Embryonic facial prominence (tissue), 1 donor: ENCODE measurements around the gene OSBPL5.

Experiments
- DNase-seq: peaks from one replicate; pipeline ENCODE4 v3.0.0-alpha.2; 2016; ENCODE audit errors: extremely low spot score

OSBPL5 gene

DNA sequence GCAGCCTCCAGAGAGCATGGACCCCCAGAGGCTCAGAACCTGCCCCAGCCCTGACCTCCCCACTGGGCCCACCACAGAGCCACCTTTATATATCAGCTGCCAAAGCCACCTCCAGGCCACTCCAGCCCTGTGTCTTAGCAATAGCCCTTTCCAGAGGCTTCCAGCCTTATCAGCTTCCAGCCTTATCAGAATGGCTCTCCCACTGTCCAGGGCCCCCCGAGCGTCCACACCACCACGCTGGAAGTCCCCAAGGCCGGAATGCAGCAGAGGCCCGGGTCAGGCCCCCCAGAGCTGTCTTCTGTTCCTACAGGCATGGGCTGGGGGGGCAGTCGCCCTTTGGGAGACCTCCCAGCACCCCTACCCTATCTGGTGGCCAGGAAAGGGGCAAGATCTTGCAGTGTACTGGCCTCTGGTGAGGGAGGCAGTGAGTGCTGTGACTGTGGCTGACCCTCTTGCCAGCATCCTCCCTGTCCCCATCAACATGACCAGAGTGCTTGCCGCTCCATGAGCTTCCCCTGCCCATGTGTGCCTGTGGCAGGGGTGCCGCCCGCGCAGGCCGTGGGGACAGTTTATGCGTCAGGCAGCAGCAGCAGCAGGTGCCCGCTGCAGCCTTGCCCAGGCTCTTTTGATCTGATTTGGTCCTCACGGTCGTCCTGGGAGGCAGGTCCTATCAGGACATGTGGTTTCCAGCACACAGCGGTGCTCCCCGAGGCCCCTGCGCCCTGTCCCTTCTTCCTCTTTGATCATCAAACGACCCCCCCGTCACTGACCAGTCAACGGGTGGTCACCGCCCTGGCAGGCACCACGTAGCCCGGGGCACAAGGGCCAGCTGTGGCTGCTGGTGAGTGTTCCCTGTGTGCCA, 15.9 kb downstream of the OSBPL5 start:
- no peak for DNase-seq

GRCh38 chr11:3148255-3148989, 16.7 kb downstream of the OSBPL5 start:
- DNase-seq = no peak

GRCh38 chr11:3147626-3148025, 17.5 kb downstream of the OSBPL5 start:
- no peak for DNase-seq

DNA sequence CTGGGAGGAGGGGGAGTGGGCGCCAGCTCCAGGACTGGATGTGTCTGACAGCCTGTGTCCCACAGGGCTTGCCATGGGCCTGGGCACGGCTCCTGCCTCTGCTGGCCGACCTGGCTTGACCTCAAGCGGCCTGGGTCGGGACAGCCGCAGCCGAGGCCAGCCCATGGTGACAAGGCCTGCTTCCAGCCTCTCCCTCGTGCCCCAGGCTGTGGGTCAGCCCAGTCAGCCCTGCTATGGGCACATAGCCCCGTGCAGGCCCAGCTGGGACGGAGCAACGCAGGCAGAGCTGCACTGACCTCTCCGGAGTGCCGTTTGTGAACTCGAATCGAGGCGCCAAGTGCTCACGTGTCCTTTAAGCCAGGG, 17.9 kb downstream of the OSBPL5 start:
- no peak for DNase-seq

GRCh38 chr11:3146612-3147256, 18.4 kb downstream of the OSBPL5 start:
- DNase-seq = no peak

DNA sequence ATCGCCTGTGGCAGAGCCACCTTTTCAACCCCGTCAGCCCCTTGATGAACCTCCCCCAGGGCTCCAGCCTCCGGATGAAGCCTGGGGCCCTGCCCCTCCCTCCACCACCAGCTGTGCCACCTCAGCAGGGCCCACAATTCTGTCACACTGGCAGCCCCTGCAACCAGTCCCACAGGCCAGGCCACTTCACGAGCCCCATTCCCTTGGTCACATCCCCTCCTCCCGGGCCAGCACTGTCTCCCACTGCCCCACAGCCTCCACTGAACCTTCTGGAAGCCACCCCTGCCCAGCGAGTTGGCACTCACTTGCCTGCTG, 19.9 kb downstream of the OSBPL5 start:
- DNase-seq = no peak

GRCh38 chr11:3144296-3145205, 20.6 kb downstream of the OSBPL5 start:
- no peak for DNase-seq

GRCh38 chr11:3143136-3143880, 21.8 kb downstream of the OSBPL5 start:
- no peak for DNase-seq

GRCh38 chr11:3140291-3140603, 24.9 kb downstream of the OSBPL5 start:
- DNase-seq = no peak

DNA sequence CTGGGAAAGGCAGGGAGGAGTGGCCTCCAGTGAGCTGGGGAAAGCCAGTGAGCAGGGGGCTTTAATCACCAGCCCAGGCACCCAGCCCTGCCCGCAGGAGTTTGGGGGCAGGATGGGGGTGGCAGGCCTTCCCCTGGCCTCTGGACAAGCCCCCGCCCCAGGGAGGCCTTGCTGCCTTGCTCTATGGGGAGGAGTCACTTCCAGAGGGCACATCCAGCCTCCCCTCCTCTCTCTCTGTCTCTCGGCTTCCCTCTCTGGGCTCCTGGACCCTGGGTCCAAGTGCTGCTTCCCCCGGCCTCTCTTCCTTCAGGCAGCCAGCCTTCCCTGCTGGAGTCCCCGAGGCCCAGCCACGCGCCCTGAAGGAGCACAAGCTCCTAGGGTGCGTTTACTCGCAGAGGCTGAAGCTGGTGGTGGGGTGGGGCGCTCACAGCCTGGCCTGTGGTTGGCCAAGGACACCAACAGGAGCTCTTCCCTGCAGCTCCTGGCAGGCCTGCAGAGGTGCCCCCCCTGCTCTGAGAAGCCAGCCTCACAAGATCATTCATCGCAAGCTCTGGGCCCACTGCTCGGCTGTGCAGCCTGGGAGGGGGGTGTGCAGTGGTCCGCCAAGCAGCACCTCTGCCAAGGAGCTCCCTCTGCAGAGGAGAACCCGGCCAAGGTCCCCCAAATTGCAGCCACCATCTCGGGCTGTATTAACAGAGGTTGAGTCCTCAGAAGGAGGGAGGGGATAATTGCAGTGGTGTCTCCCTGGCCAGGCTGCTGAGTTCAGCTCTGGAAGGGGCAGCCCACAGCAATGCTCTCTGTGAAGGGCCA, 25.4 kb downstream of the OSBPL5 start:
- DNase-seq = no peak

- DNase-seq = no peak
Measured at GRCh38 chr11:3139086-3139440, 26.0 kb downstream of the OSBPL5 start.

DNA sequence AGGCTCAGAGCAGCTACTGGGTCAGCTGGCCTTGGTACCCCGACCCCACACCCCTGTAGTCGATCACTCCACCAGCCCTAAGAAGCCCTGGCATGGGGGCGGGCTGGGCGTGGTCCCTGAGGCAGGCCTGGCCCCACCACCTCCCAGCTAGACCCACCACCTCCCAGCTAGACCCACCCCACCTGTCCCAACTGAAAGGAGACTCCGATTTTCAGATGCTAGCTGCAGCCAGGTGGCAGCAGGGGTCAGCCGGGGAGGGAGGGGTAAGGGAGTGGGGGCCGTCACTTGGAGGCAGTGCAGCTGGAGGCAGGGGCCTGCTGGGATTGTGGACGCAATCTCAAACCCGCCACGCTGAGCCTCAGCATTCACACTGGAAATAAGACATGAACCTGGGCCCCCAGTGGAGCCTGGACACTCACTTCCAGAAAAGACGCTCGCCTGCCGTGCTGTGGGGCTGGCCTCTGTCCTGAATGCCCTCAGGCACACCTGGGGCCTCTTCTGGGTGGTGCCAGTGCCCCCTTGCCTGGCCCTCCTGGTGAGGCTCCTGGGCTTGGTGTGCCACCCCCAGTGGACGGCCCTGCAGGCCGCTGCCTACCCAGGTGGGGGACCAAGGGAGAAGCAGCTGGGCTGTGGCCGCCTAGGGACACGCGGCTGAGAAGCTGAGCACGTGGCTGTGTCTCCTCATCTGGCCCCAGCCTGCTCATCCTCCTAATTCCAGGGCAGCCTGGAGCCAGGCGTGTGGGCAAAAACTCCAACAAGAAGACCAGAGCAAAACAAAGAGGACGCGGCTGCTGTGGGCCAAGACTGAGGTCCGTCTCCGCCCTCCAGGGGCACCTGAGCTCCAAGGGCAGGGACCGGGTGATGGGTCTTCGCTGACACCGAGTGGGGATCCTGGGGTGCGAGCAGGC, 26.7 kb downstream of the OSBPL5 start:
- DNase-seq = no peak

DNA sequence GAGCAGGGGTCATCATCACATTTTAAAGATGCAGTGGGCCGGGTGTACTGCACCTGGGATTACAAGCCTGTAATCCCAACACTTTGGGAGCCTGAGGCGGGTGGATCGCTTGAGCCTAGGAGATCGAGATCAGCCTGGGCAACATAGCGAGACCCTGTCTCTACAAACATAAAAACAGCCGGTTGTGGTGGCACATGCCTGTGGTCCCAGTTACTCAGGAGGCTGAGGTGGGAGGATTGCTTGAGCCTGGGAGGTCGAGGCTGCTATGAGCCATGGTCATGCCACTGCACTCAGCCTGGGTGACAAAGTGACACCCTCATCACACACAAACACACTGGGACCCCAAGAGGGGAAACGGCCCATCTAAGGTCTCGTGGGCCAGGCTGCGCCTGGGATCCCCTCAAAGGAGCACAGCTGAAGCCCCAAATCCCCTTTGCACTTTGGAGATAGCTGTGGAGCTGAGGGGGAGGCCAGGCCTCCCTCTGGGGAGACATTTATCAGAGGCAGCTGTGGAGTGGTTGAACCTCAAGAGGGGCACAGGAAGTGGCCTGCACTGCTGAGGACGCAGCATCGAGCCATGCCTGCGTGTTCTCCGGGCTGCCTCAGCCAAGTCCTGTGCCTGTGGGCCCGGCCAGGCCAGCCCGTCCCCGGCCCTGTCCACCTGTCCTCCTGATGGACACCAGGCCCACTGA, 27.5 kb downstream of the OSBPL5 start:
- DNase-seq = no peak

DNA sequence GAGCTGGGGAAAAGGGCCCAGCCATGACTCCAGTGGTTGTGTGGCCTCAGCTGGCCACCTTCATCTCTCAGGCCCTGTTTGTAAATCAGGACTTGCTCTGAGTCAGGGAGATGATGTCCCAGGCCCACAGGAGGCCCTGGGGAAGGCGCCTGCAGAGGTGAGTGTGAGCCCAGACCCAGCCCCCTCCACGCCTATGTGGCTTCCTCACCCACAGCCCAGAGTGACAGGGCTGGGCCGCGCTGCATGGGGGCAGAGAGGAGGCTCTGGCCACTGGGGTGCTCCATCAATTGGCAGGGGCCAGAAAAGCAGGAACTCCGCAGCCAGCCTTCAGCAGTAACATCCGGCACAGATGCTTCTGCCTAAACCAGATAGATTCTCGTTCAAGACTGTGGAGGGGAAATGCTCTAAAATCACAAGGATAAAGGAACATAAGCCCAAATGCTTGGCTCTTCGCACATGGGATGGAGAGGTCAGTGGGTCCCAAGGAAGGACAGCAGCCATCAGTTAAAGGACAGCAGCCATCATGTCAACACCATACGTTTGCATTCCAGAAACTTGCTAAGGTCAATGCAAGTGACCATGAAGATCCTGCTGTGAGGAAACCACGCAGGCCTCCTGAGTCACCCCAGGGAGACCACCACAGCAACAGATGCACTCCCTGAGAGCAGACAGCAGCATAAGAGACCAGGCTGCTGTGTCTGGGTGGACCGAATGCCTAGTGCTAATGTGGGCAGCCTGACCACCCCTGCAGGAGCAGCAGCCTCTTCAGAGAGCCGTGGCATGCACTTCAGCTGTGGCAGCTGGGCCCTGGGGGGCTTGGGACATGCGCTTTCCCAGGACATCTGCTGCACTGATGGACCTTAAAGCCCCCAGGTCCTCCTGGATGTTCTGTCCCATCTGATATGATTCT, 28.3 kb downstream of the OSBPL5 start:
- no peak for DNase-seq

DNA sequence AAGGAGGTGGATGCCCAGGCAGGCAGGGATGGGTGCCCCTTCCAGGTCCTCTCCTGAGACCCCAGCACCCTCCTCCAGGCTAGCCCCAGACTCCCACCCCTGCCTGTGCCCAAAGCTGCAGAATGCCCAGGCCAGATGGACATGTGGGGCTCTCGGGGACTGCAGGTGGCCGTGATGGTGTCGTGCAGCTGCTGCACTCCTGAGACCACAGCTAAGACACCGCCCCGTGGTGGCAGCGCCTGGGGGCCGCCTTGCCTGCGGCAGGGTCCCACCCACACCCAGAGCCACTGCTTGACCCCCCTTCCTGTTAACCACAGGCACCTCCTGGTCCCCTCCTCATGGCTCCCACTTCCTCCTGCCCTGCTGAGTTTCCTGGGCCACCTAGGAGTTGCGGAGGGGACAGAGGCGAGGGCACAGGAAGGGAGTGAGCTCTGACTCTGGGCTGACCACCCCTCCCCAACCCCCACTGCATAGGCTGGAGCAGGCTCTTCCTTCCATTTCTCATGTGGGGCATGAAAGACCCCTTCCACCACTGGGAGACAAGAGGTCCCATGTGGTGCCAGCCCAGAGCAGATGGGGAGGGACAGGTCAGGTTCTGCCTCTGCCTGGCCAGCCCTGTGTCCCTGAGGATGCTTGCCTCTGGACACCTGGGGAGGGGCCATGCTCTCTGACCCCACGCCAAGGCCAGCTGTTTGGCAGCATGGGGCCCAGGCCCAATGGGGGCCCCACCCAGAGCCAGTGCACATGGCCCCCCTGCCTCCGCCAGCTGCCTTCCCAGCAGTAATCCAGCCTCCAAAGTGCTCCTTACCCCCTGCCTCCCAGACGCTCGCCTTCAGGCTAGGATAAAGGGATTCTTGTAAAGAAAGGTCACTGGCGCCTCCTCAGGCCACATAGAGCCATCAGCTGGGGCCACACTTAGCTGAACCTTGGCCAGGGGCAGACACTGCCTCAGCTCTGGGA, 29.3 kb downstream of the OSBPL5 start:
- no peak for DNase-seq

GRCh38 chr11:3134651-3135480, 30.2 kb downstream of the OSBPL5 start:
- no peak for DNase-seq
